HL-60 (cell line): ENCODE results near the gene FTO.
A peak's percentile ranks its signal among the peaks of the same experiment; 100 is the strongest.

Source experiments
- DNase-seq, 2 experiments: peaks; one replicate each; pipeline ENCODE4 v3.0.0-alpha.2; 2010 to 2020; ENCODE audit warnings: low read depth in 1 of 2, low spot score in 1 of 2
- H3K27ac ChIP-seq: fragments of 250-450 bp; sonication (Bioruptor Pico); replicated peaks from 2 replicates; pipeline ENCODE4 v1.5.1; 2020; ENCODE audit warnings: mild to moderate bottlenecking, moderate library complexity
- H3K27me3 ChIP-seq: fragments of 250-450 bp; sonication (Bioruptor Pico); 2 replicates; pipeline ENCODE4 v1.5.1; 2021; ENCODE audit warnings: mild to moderate bottlenecking, moderate library complexity; ENCODE audit not compliant: insufficient read depth, poor library complexity, severe bottlenecking
- H3K4me3 ChIP-seq: replicated peaks from 2 replicates; pipeline ENCODE4 v1.5.1; 2011; ENCODE audit warnings: mild to moderate bottlenecking, control low read depth, low read length; ENCODE audit not compliant: insufficient read depth
- CTCF ChIP-seq: IDR thresholded peaks from one replicate; pipeline ENCODE4 v1.5.1; 2011; ENCODE audit warnings: low read length, control low read depth, inconsistent platforms; ENCODE audit not compliant: insufficient read depth
- GABPA ChIP-seq: IDR thresholded peaks from 2 replicates; pipeline ENCODE4 v1.6.1; 2012; ENCODE audit warnings: low read depth
- POLR2AphosphoS5 ChIP-seq: IDR thresholded peaks from 2 replicates; pipeline ENCODE4 v1.6.1; 2012; ENCODE audit warnings: low read depth
- REST ChIP-seq: IDR thresholded peaks from 2 replicates; pipeline ENCODE4 v1.6.1; 2012; ENCODE audit warnings: low read depth; ENCODE audit not compliant: insufficient replicate concordance
- SPI1 ChIP-seq: IDR thresholded peaks from 2 replicates; pipeline ENCODE4 v1.6.1; 2012; ENCODE audit warnings: low read depth, mild to moderate bottlenecking, borderline replicate concordance

FTO gene

GRCh38 chr16:53741546-53741945, 37.6 kb downstream of the FTO start:
- Histone ChIP-seq H3K4me3 (no peak overlapping the region), H3K27me3 (no peaks in the 10 kb centered on the region), H3K27ac (no peak overlapping the region)
- TF ChIP-seq POLR2AphosphoS5 = no peak
- TF ChIP-seq GABPA = no peak
- TF ChIP-seq CTCF = no peak
- TF ChIP-seq SPI1 = no peak
- no peak for TF ChIP-seq REST
- DNase-seq = no peak

- TF ChIP-seq REST (no peak), GABPA (no peak), CTCF (peak; percentile 69), POLR2AphosphoS5 (no peak), SPI1 (no peak)
- no peaks in the 10 kb centered on the region for H3K27me3 ChIP-seq
- peak; percentile 20 to 27 for DNase-seq
- no peak overlapping the region for H3K27ac ChIP-seq
- no peak overlapping the region for H3K4me3 ChIP-seq
Measured at GRCh38 chr16:53743149-53743566, 39.2 kb downstream of the FTO start.

GRCh38 chr16:53744449-53744848, 40.5 kb downstream of the FTO start:
- H3K27me3 ChIP-seq = no peaks in the 10 kb centered on the region
- TF ChIP-seq REST (no peak), POLR2AphosphoS5 (no peak), CTCF (no peak), GABPA (no peak), SPI1 (no peak)
- no peak for DNase-seq
- H3K4me3 ChIP-seq = no peak overlapping the region
- H3K27ac ChIP-seq = no peak overlapping the region
